ENCODE measurements around the gene COL6A2. TPM values are rescaled to one million over a fixed set of nuclear protein-coding genes. Genes with fewer than 3 reads are reported as not detected.

The COL6A2 gene
- total and polyA plus RNA-seq, 2 of the 13 experiments (the other 11 are each of a cell fraction or from before 2014, with no cell fraction given): 0.07 to 0.41 TPM

GRCh38 chr21:46153247-46154154 is 55.6 kb downstream of the COL6A2 start (continued):
- no peak for TF ChIP-seq TBL1XR1 (IDR thresholded peaks at IDR 0.05; ENCODE audit: borderline replicate concordance, low read length, partially characterized antibody)
- TF ChIP-seq ZNF572 (CRISPR knock-in tag; IDR thresholded peaks at IDR 0.05): no peak
- no peak; the same call in 1 of the 2 replicates for TF ChIP-seq ZNF782 (CRISPR knock-in tag; IDR thresholded peaks at IDR 0.05; ENCODE audit: borderline replicate concordance)
- no peak for TF ChIP-seq ZNF562 (CRISPR knock-in tag; IDR thresholded peaks at IDR 0.05; ENCODE audit: borderline replicate concordance)
- TF ChIP-seq TFE3 (CRISPR knock-in tag; IDR thresholded peaks at IDR 0.05): 0 out of 2 replicates have a peak, but pooled peaks have one; percentile 11
- no peak for TF ChIP-seq NR2F2 (IDR thresholded peaks at IDR 0.05; ENCODE audit: borderline replicate concordance, low read depth)
- peak; percentile 82 for TF ChIP-seq DPF2 (CRISPR knock-in tag; IDR thresholded peaks at IDR 0.05; ENCODE audit: borderline replicate concordance, low read depth)
- no peak for TF ChIP-seq ZNF225 (CRISPR knock-in tag; IDR thresholded peaks at IDR 0.05)
- TF ChIP-seq ZNF263 (CRISPR knock-in tag; IDR thresholded peaks at IDR 0.05): peak; percentile 76
- TF ChIP-seq ZNF710 (CRISPR knock-in tag; IDR thresholded peaks at IDR 0.05; ENCODE audit: borderline replicate concordance): peak; percentile 47; the same call in 1 of the 2 replicates
- no peak for TF ChIP-seq KDM1A (CRISPR knock-in tag; IDR thresholded peaks at IDR 0.05)
- TF ChIP-seq HNF4A (CRISPR knock-in tag; IDR thresholded peaks at IDR 0.05): peak; percentile 64
- no peak for TF ChIP-seq ATM (IDR thresholded peaks at IDR 0.05; ENCODE audit: borderline replicate concordance)
- TF ChIP-seq ATF2 (CRISPR knock-in tag; IDR thresholded peaks at IDR 0.05): peak; percentile 35; the same call in 1 of the 2 replicates
- no peak for TF ChIP-seq TFDP1 (CRISPR knock-in tag; IDR thresholded peaks at IDR 0.05; ENCODE audit: borderline replicate concordance)
- no peak for TF ChIP-seq ZSCAN5A (CRISPR knock-in tag; IDR thresholded peaks at IDR 0.05; ENCODE audit: borderline replicate concordance)
- TF ChIP-seq ZNF629 (CRISPR knock-in tag; conservative IDR thresholded peaks at IDR 0.05): peak; percentile 10; the same call in 1 of the 2 replicates
- TF ChIP-seq CSRNP2 (CRISPR knock-in tag; conservative IDR thresholded peaks at IDR 0.05; ENCODE audit: low read depth): no peak
- TF ChIP-seq MED8 (CRISPR knock-in tag; IDR thresholded peaks at IDR 0.05; ENCODE audit: insufficient replicate concordance): no peak
